IPS-NIHi11 (cell line): ENCODE data around the gene HTR7.
A peak's percentile ranks its signal among the peaks of the same experiment; 100 is the strongest.

Experiments used
- DNase-seq: peaks from one replicate; pipeline ENCODE4 v3.0.0; 2012; ENCODE audit warnings: mixed read lengths, low spot score

Gene HTR7

GRCh38 chr10:90740265-90740664 is 117.6 kb downstream of the HTR7 start:
- no peak for DNase-seq

GRCh38 chr10:90738885-90739284 is 119.0 kb downstream of the HTR7 start:
- DNase-seq = no peak

DNA sequence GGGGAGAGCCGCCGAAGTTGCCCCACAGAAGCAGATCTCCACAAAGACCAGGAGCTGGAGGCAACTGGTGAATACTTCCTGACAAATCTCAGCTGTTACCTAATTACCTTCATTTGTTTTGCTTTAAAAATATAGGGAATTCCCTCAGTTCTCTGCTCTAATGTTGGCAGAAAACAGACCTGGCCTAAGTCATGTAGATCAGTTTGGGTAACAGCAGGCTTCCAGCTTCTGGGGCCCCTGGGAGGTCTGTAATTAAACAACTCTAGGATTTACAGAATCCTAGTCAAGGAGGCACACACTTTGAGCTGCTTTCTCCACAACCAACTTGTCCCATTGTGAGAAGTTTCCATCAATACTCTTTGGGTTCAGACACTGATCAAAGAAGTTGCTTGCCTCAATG is 123.4 kb downstream of the HTR7 start:
- no peak for DNase-seq

DNA sequence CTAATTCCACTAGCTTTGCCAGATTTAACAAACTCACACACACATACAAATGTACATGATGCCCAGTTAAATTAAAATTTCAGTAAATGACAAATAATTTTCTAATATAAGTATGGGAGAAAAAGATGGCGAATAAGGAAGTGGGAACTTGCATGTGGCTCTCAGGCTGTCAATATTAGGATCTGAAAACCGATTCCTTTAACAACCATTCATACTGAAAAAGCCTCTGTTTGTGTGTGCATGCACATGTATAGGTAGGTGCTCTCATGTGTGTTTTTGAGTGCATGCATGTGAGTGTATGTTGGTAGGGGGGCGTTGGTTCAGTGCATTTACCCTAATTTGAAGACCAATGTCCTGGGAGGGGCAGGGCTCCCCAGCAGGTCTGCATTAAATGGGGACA is 125.3 kb downstream of the HTR7 start:
- no peak for DNase-seq

DNA sequence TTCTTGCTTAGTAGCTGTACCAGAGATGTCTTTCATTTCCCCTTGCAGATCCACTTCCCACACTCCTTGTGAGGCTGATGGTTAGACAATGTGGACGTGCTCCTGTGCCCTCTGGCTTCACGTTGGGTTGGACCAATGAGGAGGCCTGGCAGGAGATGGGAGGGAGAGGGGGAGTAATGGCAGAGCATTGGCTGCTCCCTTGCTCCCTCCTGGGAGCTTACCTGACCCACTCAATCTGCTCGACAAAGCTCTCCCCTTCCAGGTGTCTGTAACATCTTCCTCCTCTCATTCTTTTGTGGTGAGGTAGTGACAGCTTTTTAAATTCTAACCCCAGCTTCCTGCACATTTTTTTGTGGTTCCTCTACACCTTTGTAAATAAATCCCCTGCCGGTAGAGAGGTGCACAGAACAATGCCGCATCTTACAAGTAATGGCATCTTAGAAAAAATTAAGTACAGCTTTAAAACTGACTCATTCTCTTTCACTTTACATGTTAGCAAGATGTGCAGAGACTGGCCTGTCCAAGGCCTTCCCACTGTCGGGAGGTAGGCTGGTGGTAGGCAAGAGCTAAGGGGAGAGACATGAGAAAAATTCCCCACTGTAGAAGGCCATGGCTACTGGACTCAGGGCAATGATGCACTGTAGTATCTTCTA is 134.3 kb downstream of the HTR7 start:
- DNase-seq = peak; percentile 26

DNA sequence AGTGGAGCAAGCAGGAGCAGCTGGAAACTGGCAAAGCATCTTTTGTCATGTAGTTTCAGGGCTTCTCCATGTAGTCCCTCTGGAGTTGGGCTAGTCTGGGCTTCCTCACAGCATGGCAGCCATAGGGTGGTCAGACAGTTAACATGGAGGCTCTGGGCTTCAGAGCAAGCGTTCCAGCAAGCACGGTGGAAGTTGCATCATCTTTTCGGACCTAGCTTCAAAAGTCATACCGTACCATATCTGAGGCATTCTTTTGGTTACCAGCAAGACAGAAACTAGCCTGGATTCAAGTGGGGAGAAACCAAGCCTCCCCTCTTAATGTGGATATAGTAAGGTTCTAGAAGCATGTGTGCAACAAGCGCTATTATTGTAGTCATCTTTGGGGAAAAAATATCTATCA is 135.0 kb downstream of the HTR7 start:
- no peak for DNase-seq

GRCh38 chr10:90718182-90718581 is 139.7 kb downstream of the HTR7 start:
- no peak for DNase-seq

DNA sequence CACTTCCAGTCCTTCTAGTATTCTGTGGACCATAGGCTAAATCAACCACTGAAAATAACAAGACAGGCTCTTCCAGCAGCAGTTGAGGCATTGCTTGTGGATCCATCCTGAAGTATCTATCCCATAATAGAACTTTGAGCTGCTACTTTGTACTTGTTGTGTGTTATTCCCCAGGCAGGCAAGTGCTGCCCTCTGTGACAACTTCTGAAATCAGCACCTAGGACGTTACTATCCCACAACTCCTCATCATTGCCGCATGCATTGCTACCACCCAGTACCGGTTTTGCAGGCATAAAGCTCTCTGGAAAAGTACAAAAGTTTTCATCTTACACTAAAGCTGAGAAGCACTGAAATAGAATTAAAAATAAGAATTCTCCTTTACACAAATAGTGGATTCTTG is 145.3 kb downstream of the HTR7 start:
- peak; percentile 34 for DNase-seq

DNA sequence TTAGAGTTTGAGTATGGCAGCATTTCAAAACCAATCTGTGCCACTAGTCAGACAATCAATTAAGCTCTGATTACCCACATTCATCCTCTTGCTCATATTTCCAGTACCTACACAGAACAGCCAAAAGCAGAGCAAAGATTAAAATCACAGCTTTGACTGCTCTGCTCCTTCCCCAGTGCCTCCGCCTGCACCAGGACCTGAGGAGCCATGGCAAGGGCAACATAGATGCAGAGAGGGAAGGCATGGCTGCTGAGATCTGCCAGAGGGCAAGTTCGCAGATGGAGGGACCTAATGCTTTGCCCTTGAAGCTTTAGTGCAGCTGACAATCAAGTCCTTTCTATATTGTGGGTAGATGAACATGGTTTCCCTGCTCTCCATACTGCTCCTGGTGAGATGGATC is 148.1 kb downstream of the HTR7 start:
- no peak for DNase-seq

DNA sequence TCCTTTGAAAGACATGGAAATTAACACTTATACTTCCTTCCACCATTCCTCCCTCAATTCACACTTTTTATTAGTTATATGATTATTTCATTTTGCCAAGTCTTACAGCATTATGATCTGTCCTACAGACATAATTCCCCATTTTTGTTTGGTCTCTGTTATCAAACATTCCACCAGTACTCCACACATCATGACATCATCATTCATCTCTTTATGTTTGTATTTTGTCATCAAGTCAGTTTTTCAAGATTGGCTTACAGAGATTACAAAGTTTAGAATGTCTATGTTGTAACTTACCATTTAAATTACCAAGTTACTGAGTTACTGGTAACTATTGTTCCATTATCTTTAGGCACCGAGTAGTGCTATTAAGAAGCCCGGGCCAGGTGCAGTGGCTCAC is 150.2 kb downstream of the HTR7 start:
- DNase-seq = no peak

DNA sequence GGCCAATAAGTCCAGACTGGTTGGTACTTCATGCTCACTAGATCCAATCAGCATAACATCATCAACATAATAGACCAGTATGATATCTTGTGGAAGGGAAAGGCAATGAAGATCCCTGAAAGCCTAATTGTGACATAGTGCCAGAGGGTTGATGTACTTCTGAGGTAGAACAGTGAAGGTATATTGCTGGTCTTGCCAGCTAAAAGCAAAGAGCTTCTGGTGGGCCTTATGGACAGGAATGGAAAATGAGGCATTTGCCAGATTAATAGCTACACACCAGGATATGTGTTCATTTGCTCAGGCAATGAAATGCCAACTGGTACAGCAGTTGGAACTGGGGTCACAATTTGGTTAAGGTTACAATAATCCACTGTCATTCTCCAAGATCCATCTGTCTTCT is 156.4 kb downstream of the HTR7 start:
- no peak for DNase-seq

DNA sequence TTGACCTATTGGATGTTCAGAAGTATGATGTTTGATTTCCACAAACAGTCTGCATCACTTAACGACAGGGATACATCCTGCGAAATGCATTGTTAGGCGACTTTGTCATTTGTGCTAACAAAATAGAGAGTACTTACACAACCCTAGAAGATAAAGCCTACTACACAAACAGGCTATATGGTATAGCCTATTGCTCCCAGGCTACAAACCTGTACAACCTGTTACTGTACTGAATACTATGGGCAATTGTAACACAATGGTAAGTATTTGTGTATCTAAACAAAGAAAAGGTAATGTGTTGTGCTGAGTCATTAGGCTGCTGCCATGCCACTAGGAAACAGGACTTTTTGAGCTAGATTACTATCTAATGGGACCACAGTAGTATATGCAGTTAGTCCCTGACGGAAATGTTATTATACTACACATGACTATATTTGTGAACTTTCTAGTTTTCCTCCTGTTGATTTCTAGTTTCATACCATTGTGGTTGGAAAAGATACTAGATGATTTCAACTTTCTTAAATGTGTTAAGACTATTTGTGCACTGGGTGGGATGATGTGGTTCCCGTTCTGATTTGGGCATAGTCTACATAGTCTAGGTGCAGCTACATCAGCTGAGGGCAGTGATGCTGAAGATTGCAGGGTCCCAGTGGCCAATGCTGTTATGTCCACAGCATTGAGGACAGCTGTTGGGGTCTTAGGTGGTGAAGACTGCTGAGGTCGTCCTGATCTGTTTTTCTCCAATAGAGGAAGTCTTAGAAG is 161.7 kb downstream of the HTR7 start:
- DNase-seq = no peak
